ENCODE results near the gene FAM131C. TPM values are rescaled to one million over a fixed set of nuclear protein-coding genes. Genes with fewer than 3 reads are reported as not detected.

FAM131C gene, protein sequence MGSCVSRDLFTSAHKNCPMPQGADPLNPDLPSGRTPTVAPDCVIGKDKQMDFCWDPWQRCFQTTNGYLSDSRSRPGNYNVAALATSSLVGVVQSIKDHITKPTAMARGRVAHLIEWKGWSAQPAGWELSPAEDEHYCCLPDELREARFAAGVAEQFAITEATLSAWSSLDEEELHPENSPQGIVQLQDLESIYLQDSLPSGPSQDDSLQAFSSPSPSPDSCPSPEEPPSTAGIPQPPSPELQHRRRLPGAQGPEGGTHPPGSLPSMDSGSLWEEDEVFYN
- total RNA-seq, result under 0.01 TPM in 1 of 2 replicates, not detected in the other

DNA sequence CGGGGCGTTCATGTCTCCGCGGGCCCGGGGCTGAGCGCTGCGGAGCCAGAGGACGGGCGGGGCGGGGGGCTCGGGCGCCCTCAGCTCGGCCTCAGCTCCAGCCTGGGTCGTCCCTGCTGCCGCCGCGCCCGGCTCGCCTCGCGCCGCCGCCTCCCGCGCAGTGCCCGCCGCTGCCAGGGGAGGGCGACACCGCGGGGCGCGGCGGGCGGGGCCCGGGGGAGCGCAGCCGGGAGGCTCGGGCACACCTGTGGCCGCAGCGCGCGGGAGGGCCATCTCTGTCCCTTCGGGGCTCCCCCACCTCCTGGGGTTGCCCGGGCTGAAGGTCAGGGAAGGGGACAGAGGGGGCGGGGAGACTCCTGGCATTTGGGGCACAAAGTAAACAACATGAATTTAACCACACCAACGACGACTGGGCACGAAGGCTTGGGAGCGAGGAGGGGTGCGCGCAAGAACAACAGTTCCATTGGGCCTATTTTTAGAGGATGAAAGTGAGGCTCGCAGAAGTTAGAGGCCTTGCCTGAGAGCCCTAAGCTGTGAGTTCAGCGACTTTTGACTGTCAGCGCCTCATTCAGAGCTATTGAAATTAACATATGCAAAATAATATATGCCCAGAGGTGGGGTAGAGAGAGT lies at the start of gene FAM131C:
Gene FAM131C, minus strand, starts transcription at position 162 of the 630 bp plus-strand sequence. CDS start 209 bp downstream, outside the sequence.
- DNase-seq (ENCODE audit: low read depth), result no peak
- TF ChIP-seq, protein P1, sequence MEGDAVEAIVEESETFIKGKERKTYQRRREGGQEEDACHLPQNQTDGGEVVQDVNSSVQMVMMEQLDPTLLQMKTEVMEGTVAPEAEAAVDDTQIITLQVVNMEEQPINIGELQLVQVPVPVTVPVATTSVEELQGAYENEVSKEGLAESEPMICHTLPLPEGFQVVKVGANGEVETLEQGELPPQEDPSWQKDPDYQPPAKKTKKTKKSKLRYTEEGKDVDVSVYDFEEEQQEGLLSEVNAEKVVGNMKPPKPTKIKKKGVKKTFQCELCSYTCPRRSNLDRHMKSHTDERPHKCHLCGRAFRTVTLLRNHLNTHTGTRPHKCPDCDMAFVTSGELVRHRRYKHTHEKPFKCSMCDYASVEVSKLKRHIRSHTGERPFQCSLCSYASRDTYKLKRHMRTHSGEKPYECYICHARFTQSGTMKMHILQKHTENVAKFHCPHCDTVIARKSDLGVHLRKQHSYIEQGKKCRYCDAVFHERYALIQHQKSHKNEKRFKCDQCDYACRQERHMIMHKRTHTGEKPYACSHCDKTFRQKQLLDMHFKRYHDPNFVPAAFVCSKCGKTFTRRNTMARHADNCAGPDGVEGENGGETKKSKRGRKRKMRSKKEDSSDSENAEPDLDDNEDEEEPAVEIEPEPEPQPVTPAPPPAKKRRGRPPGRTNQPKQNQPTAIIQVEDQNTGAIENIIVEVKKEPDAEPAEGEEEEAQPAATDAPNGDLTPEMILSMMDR (IDR thresholded peaks at IDR 0.05; ENCODE audit: insufficient read depth, low read depth, low read length), result peak; percentile 20
- H3K4me3 ChIP-seq (ENCODE audit: low read depth, low read length), result peak within 1 kb of the TSS; percentile 35

DNA sequence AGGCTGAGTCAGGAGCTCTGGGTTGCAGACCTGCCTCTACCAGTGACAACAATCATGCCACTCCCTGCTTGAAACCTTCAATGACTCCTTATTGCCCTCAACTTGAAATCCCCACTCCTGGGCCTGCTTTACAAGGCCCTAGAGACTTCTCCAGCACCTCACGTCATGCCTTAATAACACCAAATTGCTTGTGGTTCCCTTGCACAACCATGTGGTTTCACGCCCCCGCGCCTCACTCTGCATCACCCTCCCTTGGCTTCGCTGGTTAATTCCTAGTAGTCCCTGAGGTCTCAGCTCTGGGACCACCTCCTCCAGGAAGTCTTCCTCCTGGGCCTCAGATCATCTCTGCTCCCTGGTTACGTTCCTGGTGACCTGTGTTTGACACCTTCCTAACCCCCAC lies 49.5 kb upstream of the FAM131C start:
- DNase-seq (ENCODE audit: low read depth), result peak; percentile 94
- no peak overlapping the region for H3K4me3 ChIP-seq (ENCODE audit: low read depth, low read length)
- TF ChIP-seq, protein P1 (IDR thresholded peaks at IDR 0.05; ENCODE audit: insufficient read depth, low read depth, low read length), result no peak

DNA sequence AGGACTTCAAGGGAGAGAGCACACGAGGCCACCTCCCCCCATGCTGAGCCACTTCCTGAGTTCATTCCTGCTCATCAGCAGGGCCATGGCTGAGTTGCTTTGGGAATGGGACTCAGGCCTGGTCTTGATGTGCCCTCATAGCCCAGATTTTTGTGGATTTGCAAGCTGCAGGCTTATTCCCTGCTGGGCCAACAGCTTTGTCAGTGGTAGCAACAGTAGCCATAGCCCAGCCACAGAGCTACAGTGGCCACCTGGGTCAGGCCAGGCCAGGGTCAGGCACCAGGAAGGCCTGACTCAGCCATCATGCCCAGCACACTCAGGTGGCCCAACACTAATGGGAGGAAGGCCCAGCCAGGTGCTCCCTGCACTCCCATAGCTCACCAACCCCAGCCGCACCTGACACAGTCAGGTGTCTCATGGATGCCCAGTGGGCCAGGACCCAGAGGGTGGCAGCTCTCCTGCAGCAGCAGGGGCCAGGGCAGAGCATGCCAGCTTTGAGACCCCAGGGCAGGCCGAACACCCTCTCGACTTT lies 49.0 kb upstream of the FAM131C start:
- no peak overlapping the region for H3K4me3 ChIP-seq (ENCODE audit: low read depth, low read length)
- TF ChIP-seq, protein P1 (IDR thresholded peaks at IDR 0.05; ENCODE audit: insufficient read depth, low read depth, low read length), result no peak
- DNase-seq (ENCODE audit: low read depth), result no peak

DNA sequence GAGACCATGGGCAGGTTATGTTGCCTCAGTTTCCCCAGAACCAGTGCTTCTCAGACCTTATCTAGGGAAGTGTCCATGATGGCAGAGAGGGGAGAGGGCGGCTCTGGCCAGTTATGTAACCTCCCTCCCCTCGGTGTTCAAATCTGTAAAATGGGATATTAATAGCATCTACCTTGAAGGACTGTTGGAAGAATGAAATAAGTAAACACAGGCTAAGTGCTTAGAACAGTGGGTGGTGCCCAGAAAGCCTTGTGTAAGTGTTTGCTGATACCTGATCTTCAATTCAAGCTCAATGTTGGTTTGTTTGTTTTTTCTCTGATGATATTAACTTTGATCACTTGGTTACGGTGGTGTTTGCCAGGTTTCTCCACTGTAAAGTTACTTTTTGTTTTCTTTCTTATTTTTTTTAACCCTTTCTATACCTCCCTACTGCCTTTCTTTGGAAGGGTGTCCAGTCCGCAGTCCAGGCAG lies 47.5 kb upstream of the FAM131C start:
- no peak overlapping the region for H3K4me3 ChIP-seq (ENCODE audit: low read depth, low read length)
- TF ChIP-seq, protein P1 (IDR thresholded peaks at IDR 0.05; ENCODE audit: insufficient read depth, low read depth, low read length), result no peak
- no peak for DNase-seq (ENCODE audit: low read depth)

DNA sequence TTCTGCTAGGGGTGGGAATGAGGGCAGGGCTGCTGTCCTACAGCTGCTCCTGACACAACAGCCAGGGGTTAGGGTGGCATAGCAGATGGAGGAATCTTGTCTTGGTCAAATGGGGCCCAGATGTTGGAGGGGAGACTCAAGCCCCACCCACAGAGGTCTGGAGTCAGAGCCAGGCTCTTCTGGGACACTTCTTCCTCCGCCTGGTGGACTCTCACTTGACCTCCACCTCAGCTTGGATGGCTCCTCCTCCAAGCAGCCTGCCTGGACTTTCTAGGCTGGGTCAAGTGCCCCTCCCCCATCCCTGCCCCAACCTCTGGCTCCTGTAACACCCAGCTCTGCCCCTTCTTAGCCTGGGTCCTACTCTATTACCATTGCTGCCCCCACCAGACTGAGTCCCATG lies 47.0 kb upstream of the FAM131C start:
- H3K4me3 ChIP-seq (ENCODE audit: low read depth, low read length), result no peak overlapping the region
- DNase-seq (ENCODE audit: low read depth), result peak; percentile 37
- TF ChIP-seq, protein P1 (IDR thresholded peaks at IDR 0.05; ENCODE audit: insufficient read depth, low read depth, low read length), result no peak

DNA sequence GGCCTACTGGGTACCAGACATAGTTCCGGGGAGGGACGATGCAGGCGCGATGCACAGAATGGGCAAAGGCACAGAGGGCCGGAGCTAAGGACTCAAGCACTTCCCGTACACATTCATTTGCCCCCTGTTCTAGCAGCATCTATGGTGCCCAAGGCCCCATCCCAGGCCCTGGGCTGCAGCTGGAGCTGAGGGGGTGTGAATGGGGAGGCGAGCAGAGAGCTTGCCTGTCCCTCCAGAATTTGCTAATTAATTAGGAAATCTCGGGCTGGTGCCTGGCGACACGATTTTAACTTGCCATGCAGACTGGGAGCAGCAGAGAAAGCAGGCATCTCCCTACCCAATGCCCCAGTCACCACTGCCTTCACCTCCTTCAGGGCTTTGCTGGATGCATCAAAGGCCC lies 46.5 kb upstream of the FAM131C start:
- no peak overlapping the region for H3K4me3 ChIP-seq (ENCODE audit: low read depth, low read length)
- TF ChIP-seq, protein P1 (IDR thresholded peaks at IDR 0.05; ENCODE audit: insufficient read depth, low read depth, low read length), result no peak
- DNase-seq (ENCODE audit: low read depth), result no peak

Data from fibroblast of villous mesenchyme (primary cell).